Measurements from ENCODE around the gene CXXC5.

Gene CXXC5

GRCh38 chr5:139651853-139652787, 4.0 kb downstream of the CXXC5 start:
- DNase-seq = no peak

DNA sequence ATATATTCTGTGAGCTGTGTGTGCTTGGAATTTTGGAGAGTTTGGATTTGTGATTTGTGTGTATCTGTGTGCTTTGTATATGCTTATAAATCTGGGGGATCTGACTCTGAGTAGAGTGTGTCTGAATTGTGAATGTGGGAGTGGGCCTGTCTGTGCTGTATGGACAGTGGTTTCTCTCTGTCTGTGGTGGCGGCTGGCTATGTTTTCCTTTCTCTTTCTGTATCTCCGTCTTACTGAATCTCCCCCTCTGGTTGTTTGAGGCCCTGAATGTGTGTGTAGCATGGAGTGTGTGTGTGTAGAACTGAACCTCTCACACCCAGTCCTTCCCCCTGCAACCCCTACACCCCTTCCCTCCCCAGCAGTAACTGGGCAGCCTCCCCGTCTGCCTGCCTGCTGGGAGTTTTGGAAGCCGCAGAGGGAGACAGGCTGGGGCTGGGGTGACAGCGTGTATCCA, 4.7 kb downstream of the CXXC5 start:
- DNase-seq = no peak

GRCh38 chr5:139653616-139654015, 5.5 kb downstream of the CXXC5 start:
- DNase-seq = no peak

DNA sequence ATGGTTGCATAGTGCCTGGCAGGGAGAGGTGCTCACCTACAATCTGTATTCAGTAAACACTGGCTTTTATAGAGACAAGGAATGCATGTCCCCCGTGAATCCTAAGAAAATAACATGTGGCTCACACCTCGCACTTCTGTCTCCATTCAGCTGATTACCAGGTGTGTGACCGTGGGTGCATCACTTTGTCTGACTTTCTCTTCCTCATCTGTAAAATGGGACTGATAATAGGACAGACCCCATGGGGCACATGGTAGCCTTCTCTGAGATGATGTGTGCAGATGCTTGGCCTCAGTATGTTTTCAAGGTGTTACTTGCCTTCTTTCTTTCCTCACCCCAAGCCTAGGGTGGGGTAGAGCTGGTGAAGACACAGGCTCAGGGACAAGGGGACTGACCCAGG, 6.3 kb downstream of the CXXC5 start:
- DNase-seq = no peak

GRCh38 chr5:139654871-139655491, 6.8 kb downstream of the CXXC5 start:
- no peak for DNase-seq

DNA sequence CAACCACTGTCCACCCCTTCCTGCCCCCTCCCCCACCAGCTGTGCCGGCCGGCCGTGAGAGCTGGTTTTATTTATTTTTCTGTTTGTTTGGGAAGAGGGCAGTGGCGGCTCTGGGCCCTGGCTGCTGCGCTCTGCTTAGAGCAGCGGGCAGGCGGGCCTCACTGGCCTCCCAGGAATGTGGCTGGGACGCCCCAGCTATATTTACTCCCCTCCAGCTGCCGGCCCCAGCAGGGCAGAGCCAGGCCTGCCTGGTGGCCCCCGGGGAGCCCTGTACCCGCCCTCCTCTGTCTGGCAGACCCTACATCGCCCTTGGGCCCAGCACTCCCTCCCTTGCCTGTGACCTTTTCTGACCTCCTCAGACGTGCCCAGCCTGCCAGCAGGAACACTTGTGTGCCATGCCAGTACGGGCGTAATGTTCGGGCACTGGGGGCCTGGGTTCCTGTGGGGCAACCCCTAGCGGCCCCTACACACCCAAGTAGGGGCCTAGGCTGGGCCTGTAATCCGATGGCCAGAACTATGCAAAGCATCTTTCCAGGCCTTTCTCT, 7.7 kb downstream of the CXXC5 start:
- DNase-seq = no peak

DNA sequence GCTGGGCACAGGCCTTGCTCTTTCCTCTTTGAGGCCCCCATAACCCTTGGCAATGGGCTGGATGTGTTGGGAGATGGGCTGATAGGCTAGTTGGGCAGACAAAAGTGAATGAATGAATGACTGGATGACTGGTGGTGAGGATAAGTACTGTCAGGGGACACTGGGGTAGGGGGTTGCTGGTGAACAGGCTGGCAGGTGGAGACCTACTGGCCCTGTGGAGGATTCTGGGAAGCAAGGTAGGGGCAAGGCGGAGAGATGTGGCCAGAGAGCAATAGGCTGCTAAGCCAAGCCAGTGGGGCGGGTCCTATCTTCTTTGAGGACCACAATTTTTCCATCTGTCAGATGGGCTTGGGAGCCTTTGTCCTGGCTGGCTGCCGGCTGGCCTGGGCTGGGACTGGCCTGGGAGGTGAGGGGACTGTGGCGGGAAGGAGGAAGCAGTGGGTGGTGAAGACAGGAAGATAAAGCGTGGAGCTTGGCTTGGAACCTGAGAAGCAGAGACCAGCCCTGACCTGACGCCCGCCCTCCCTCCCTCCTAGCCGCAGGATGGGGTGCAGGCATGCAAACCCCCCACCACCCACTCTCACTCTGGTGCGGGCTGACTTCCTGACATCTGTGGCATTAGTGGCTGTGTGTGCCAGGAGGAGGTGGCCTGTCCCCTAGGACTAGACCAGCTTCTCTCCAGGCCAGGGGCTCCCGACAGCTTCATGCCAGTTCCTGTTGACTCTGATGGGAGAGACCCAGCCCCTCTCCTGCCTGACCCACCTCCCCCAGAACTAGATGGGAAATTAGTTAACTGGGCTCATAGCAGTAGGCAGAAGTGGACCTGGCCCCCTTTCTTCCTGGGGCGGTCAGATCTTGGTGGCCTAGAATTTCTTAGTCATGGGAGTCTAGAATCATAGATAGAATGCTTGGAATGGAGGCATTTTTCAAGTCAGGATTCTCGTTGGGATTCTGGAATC, 9.5 kb downstream of the CXXC5 start:
- DNase-seq = no peak

- no peak for DNase-seq
Observed at GRCh38 chr5:139658501-139658927, 10.4 kb downstream of the CXXC5 start.

GRCh38 chr5:139658928-139659667, 10.9 kb downstream of the CXXC5 start:
- no peak for DNase-seq

- no peak for DNase-seq
Observed at GRCh38 chr5:139659695-139660101, 11.5 kb downstream of the CXXC5 start.

GRCh38 chr5:139660105-139660922, 12.2 kb downstream of the CXXC5 start:
- no peak for DNase-seq

GRCh38 chr5:139660923-139661814, 13.0 kb downstream of the CXXC5 start:
- DNase-seq = no peak

GRCh38 chr5:139662617-139663016, 14.5 kb downstream of the CXXC5 start:
- no peak for DNase-seq

- DNase-seq = no peak
Observed at GRCh38 chr5:139663207-139664085, 15.3 kb downstream of the CXXC5 start.

DNA sequence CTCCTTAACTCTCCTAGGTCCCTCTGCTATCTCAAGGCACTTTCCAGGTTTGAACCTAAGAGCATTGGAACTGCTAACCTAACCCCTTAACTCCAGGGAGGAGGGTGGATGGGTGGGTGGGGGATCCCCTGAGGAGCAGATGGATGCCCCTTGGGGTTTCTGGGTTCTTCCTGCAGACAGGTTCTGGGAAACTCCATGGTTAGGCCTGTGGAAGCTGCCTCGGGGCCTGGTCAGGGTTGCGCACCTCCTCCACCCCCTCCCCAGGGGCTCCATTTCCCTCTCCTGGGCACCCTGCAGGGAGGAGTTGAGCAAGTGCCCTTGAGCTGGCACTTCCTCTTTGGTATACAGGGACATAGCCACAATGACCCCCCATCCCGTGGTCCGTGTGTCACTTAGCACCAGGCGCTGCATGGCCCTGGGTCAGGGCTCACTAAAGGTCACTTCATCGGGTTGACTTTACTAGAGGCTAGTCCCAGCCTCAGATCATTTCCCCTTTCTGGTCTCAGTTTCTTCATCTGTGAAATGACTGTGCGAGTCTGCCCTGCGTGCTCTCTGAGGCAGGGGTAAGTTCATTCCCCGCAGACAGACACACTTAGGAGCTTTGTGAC, 16.0 kb downstream of the CXXC5 start:
- DNase-seq = no peak

DNA sequence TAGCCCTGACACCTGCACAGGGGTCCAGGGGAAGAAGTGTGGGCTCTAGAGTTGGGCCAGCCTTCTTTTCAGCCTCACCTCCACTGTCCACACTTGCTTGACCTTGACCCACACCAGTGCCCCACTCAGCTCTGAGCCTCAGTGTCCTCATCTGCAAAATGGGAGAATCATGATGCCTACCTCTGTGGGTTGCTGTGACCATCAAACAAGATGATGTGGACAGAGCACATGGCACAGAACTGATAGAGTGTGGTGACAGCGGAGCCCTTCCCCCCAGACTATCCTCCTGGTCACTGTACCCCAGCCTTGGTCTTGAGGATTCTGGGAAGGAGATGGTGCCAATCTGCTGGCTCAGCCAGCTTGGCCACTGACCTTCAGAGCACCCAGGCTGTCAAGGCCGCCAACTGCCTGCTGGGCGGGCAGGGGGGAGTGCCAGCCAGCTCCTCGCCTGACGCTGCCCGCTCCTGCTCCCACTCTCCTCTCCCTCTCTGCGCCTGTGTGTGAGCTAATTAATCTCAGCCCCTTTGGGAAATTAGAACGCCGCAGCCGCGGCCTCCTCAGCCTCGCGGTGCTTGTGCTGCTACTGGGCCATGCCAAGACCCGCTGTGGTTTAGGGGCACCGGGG, 16.7 kb downstream of the CXXC5 start:
- DNase-seq = no peak

- DNase-seq = no peak
Observed at GRCh38 chr5:139665626-139666025, 17.5 kb downstream of the CXXC5 start.

DNA sequence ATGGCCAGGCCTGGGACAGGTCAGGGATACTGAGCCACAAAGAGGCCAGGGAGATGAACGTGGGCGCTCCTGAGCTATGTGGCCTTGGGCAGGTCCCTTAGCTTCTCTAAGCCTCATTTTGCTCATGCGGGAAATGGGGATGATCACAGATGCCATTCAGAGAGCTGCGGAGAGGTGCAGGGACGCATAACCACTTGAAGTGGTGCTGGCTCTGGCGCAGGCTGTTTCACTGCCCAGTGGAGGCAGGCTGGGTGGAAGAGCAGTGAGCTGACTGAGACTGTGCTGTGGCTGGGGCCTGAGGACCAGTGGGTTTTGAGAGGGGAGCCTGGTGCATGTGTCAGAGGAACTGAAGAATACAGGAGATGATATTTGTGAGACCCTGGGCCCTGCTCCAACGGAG, 18.4 kb downstream of the CXXC5 start:
- DNase-seq = no peak
